HepG2 (cell line): ENCODE measurements around the gene RER1. TPM values are rescaled to one million over a fixed set of nuclear protein-coding genes. Genes with fewer than 3 reads are reported as not detected.

Experiments used
- CEBPZ ChIP-seq: IDR thresholded peaks from 2 replicates; pipeline ENCODE4 v1.6.1; 2012; ENCODE audit warnings: low read length, improper control_type of control experiment
- CREM ChIP-seq, 2 experiments: sonication (generic) in 1 of 2; formaldehyde crosslinking in 1 of 2; IDR thresholded peaks; 2 replicates each; pipeline versions ENCODE4 v1.4.0 to v1.6.1; 2016 to 2020; ENCODE audit warnings: antibody characterized with exemption in 1 of 2, mild to moderate bottlenecking in 1 of 2, missing genetic modification reagents in 1 of 2
- GABPA ChIP-seq, 2 experiments: IDR thresholded peaks; 2 replicates each; pipeline ENCODE4 v1.6.1; 2011 to 2016; ENCODE audit warnings: low read depth in 2 of 2, low read length in 1 of 2, missing biosample characterization in 1 of 2, missing genetic modification characterization in 1 of 2
- GATA4 ChIP-seq: sonication (generic); IDR thresholded peaks from 2 replicates; pipeline ENCODE4 v1.6.1; 2016; ENCODE audit warnings: antibody characterized with exemption, low read depth, borderline replicate concordance
- HMGA1 ChIP-seq: sonication (generic); formaldehyde crosslinking; conservative IDR thresholded peaks from 2 replicates; pipeline ENCODE4 v1.4.0; 2020; ENCODE audit warnings: missing genetic modification reagents
- HOXA7 ChIP-seq: sonication (generic); formaldehyde crosslinking; IDR thresholded peaks from 2 replicates; pipeline ENCODE4 v1.8.1; 2022; ENCODE audit warnings: mild to moderate bottlenecking, missing genetic modification reagents, moderate library complexity
- KLF16 ChIP-seq, 2 experiments: sonication (generic) in 1 of 2; formaldehyde crosslinking in 1 of 2; IDR thresholded peaks; 2 replicates each; pipeline versions ENCODE4 v1.6.1 to v1.8.0; 2016 to 2023; ENCODE audit warnings: missing genetic modification reagents in 2 of 2, missing compliant biosample characterization in 1 of 2
- POLR2AphosphoS5 ChIP-seq: IDR thresholded peaks from 2 replicates; pipeline ENCODE4 v1.6.1; 2012; ENCODE audit warnings: low read depth, low read length
- SCMH1 ChIP-seq: sonication (generic); formaldehyde crosslinking; IDR thresholded peaks from 2 replicates; pipeline ENCODE4 v1.9.0; 2021; ENCODE audit warnings: missing genetic modification reagents, mild to moderate bottlenecking, borderline replicate concordance
- TFDP1 ChIP-seq: IDR thresholded peaks from 2 replicates; pipeline ENCODE4 v1.6.1; 2016; ENCODE audit warnings: missing compliant biosample characterization, missing genetic modification reagents, borderline replicate concordance
- THAP11 ChIP-seq: IDR thresholded peaks from 2 replicates; pipeline ENCODE4 v1.6.1; 2016; ENCODE audit warnings: missing biosample characterization, missing genetic modification reagents
- TMF1 ChIP-seq: sonication (generic); formaldehyde crosslinking; IDR thresholded peaks from 2 replicates; pipeline ENCODE4 v1.8.1; 2022; ENCODE audit warnings: low read depth, missing genetic modification reagents
- TRAFD1 ChIP-seq: sonication (generic); formaldehyde crosslinking; IDR thresholded peaks from 2 replicates; pipeline ENCODE4 v1.5.1; 2020; ENCODE audit warnings: missing genetic modification reagents, mild to moderate bottlenecking, borderline replicate concordance
- ZBTB38 ChIP-seq: sonication (generic); formaldehyde crosslinking; IDR thresholded peaks from 2 replicates; pipeline ENCODE4 v1.5.1; 2020; ENCODE audit warnings: mild to moderate bottlenecking, missing genetic modification reagents
- ZNF160 ChIP-seq: sonication (generic); formaldehyde crosslinking; IDR thresholded peaks from 2 replicates; pipeline ENCODE4 v1.8.0; 2022; ENCODE audit warnings: mild to moderate bottlenecking, inconsistent platforms, missing genetic modification reagents
- ZNF44 ChIP-seq: sonication (generic); formaldehyde crosslinking; IDR thresholded peaks from 2 replicates; pipeline ENCODE4 v1.5.1; 2020; ENCODE audit warnings: mild to moderate bottlenecking, missing genetic modification reagents
- ZNF510 ChIP-seq: sonication (generic); formaldehyde crosslinking; IDR thresholded peaks from 2 replicates; pipeline ENCODE4 v1.4.0; 2020; ENCODE audit warnings: low read depth, mild to moderate bottlenecking, missing genetic modification reagents
- ZNF530 ChIP-seq: sonication (generic); formaldehyde crosslinking; IDR thresholded peaks from 2 replicates; pipeline ENCODE4 v1.5.0; 2020; ENCODE audit warnings: low read depth, mild to moderate bottlenecking, missing genetic modification reagents
- ZNF710 ChIP-seq: sonication (generic); formaldehyde crosslinking; IDR thresholded peaks from 2 replicates; pipeline ENCODE4 v1.5.0; 2020; ENCODE audit warnings: mild to moderate bottlenecking, missing genetic modification reagents, borderline replicate concordance
- ZNF83 ChIP-seq: sonication (generic); formaldehyde crosslinking; IDR thresholded peaks from 2 replicates; pipeline ENCODE4 v1.4.0; 2020; ENCODE audit warnings: missing genetic modification reagents, mild to moderate bottlenecking, borderline replicate concordance
- polyA plus RNA-seq, 8 experiments: library from polyadenylated mRNA; depleted of rRNA in 3 of 8; stranded (reverse) in 7 of 8; unstranded in 1 of 8; fragments of >200 nt; fragmentation: Illumina TruSeq in 4 of 8; extraction: Trizol in 4 of 8; gene quantifications; 2 replicates each; pipeline versions ENCODE4 v1.2.1 to v1.2.3, GENCODE V29; 2011 to 2016; ENCODE audit warnings: low read depth in 4 of 8, missing spikeins in 1 of 8, mixed read lengths in 1 of 8; ENCODE audit not compliant: insufficient read depth in 1 of 8
- total RNA-seq, 5 experiments: library from RNA; depleted of rRNA; stranded (reverse); fragments of >200 nt; fragmentation: Illumina TruSeq; extraction: Trizol; gene quantifications; 2 replicates each; pipeline ENCODE4 v1.2.3, GENCODE V29; 2016; ENCODE audit warnings: low read depth in 1 of 5

The RER1 gene
- total and polyA plus RNA-seq, 2 of the 13 experiments (the other 11 are each of a cell fraction or from before 2014, with no cell fraction given) = 128 to 164 TPM

- TF ChIP-seq ZNF710 (no peak; the same call in 1 of the 2 replicates), CREM (IDR thresholded peaks at IDR 0.05) (no peak), CREM (CRISPR knock-in tag; IDR thresholded peaks at IDR 0.05) (no peak), TRAFD1 (CRISPR knock-in tag) (no peak), HOXA7 (CRISPR knock-in tag) (no peak), GABPA (IDR thresholded peaks at IDR 0.05; ENCODE audit: low read depth, low read length) (no peak), GABPA (CRISPR knock-in tag; IDR thresholded peaks at IDR 0.05; ENCODE audit: low read depth) (no peak), CEBPZ (no peak), ZNF510 (CRISPR knock-in tag) (no peak), ZNF83 (CRISPR knock-in tag) (peak; percentile 5; the same call in 1 of the 2 replicates), POLR2AphosphoS5 (peak; percentile 78), ZNF44 (no peak), ZNF160 (CRISPR knock-in tag) (no peak), KLF16 (CRISPR knock-in tag; IDR thresholded peaks at IDR 0.05) (0 out of 4 replicates have a peak, but pooled peaks of 1 of the 2 experiments have one; percentile 15), TFDP1 (0 out of 2 replicates have a peak, but pooled peaks have one; percentile 45), THAP11 (CRISPR knock-in tag) (peak; percentile 24; the same call in 1 of the 2 replicates), SCMH1 (CRISPR knock-in tag) (no peak), ZBTB38 (no peak), GATA4 (no peak), ZNF530 (no peak), TMF1 (CRISPR knock-in tag) (no peak), HMGA1 (CRISPR knock-in tag) (no peak)
Observed at GRCh38 chr1:2413495-2414296, 22.1 kb downstream of the RER1 start (continued).
